NCI-H2029 treated with DMSO at 0.1 percent for 48 hours (cell line): ENCODE results near the gene FRMD4B.
"Not testable (repeated sequence)": the region's sequence is repeated elsewhere in the genome, so short reads cannot be mapped to it uniquely, and the experiment has no call there.

ENCODE experiments used
- DNase-seq: peaks from one replicate; lab custom pipeline; 2025; lab: John Stamatoyannopoulos, UW

Gene FRMD4B

DNA sequence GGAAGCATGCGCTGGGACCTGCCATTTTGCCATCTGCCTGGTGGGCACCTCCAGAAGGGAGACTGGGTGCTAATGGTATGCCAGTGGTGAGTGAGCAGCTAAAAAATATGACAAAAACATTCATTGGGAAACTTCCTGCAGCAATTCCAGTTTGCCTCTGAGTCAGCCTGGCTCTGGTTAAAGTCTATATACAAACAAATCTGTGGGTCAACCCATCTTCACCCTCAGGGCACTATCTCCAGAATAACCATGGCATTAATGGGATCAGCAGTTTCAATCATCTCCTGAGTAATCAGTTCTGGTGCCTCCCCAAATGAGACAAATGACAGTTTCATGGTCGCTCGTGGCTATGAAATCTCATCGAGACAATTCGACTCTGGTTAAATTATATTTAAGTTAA, 21.5 kb downstream of the FRMD4B start:
- DNase-seq = no peak

DNA sequence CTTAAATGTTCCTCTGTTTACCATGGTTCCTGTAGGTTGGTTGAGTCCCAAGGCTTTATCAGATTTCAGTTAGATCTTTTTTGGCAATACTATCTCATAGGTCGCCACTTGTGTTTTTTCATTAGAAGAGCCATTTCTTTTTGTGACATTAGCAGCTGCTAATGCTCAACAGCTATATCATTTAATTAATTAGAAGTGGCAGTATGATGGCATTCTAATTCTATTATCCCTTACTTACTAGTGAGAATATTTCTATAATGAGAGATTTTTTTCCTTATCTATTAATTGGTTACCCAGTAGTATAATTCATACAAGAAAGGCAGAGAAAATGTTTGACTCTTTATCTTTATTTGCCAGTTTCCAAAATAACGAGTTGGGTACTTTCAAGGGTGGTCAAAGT, 25.2 kb downstream of the FRMD4B start:
- no peak for DNase-seq

DNA sequence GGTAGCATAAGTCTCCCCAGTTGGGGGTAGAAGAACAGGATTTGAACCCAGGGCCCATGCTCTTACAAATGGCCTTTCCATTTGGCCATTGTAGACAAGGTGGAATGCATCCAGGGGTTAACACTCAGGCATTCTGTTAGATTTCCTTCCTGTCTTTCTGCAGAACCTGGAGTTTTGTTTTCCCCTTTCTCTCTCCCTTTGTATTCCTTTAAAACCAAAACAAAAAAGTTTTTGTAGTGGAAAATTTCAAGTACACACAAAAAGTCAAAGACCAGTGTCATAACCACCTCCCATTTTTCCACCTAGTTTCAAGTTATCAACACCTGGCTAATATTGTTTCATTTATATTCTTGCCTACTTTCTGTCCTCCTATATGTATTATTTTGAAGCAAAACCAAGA, 26.0 kb downstream of the FRMD4B start:
- DNase-seq = no peak

DNA sequence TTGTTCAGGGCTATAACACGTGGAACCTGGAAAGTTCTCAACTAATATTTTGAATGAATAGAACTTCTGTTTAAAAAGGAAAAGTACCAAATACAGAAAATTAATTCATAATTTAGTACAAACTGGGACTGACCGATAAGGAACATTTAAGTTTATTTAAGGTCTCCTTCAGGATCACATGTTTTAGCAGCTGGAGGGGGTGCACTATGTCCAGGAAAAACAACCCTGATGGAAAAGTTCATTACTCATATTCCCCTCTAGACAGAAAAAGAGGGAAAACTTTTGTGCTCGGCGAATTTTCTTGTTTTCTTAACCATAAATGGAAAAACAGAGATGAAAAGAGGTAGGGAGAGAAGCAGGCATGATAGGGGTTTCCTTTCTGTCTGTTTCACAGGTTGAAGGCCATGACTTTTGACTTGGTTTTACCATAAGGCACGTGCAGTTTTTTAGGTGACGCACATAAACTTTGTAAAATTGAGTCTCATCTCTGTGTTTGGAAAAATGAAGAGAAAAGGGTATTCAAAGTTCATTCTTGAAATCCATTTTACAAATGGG, 26.5 kb downstream of the FRMD4B start:
- no peak for DNase-seq

DNA sequence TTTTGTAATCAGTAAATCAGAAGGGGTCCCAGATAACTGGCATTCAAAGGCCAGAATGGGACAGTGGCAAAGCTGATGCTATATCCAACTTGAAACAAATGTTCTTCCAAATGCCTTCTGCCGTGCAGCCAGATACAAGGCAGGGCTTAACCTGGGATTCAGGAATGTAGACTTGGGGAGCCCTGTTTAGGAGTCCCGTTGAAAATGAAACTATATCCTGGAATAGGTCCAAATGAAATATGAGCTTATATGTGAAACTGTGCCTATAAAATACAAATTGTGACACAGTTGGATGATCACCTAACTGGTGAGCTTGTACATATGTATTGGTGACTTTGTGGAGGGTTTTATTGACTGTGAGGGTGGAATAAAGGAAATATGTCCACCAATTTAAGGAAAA, 28.7 kb downstream of the FRMD4B start:
- no peak for DNase-seq

DNA sequence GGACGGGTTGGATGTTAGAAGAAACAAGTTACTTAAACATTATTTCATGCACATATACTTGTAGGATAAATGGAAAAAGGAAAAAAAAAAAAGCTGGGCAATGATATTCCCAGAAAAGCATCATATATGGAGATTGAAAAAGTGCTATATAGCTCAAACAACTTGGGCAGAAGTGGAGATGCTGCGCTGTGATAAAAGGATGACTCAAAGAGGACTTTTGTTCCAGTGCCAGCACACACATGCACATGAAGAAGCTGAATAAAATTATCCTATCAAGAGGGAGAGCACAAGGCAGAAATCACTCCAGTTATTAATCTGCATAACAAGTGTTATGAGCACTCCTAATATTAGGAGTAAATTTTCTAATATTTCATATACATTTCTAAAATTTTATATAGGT, 30.9 kb downstream of the FRMD4B start:
- DNase-seq = no peak

DNA sequence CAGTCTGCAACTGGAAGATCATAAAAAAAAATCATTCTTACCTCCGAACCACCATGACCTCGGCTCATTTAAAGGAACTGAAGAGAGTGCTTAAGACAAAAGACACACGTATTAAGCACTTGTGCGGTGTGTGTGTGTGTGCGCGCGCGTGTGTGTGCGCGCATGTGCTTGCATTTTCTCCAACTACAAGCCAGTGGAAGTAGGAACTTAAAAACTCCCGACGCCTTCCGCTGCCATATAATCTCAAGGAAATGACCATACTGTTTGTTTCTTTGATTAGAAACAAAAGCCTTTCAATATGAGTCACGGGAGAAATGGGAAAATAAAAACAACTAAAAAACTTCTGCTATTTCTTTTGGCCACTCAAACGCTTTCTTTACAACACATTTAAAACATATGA, 32.4 kb downstream of the FRMD4B start:
- DNase-seq = no peak

DNA sequence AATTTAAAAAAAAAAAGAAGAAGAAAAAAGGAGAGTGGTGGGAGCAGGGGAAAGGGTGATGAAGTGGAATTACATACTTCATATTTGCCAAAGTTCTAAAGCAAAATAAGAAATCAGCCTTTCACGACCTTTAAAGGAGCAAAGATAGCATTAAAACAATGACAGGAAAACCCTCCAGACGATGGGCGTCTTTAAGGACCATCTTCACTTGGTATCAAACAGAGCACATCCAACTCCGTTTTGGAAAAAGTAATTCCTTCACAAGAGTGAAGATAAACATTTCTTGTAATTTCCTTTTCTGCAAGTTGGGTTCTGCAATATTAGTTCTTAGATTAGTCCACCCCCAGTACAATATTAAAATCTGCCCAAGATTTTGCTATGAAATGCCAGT, 32.8 kb downstream of the FRMD4B start:
- DNase-seq = no peak

DNA sequence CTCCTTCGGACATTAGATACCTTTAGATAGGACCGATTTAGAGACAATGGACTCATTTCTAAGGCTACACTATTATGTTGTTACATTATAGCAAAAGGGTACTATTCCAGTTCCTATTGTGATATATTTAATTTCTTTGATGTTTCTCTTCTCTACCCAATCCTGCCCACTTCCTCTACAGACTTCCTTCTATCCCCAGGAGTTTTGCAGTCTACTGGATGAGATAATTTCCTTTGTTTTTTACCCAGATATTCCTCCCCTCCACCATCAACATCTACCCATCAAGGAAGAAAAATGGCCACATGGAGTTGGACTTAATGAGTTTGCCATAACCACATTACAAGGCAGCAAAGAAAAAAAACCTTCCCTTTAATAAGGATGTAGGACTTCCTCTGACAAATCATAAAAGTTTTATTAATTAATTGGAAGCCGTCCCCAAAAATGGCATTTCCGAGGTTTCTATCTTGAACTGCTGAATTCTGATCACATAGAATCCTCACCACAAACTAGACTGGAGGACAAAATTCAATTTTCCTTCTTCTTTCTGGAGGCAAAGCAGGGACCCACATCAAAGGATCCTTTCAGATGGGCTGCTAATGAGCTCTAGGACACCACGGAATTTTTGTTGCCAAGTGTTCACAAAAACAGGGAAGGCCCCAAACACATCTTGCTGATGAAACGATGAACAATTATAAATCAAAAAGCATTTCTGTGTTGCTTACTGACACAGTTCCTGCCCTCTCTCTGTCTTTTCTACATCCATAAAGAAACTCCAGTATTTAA, 33.4 kb downstream of the FRMD4B start:
- DNase-seq = no peak

DNA sequence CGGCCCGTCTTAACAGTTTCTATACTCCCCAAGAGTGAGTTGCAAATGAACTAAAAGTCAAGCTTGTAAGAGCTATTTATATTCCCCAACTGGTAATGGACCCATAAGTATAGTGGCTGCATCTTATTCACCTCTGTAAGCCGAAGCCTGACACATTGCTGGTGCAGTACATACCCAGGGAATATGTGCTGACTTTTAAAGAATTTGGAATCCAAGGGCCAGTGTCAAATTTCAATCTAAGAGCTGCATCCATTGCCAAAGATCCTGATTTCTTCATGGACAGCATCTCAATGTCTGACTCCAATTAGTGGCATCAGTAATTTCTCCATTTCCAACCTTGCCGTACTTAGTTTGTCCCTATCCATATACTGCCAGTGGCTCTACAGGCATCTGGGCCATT, 42.0 kb downstream of the FRMD4B start:
- no peak for DNase-seq

DNA sequence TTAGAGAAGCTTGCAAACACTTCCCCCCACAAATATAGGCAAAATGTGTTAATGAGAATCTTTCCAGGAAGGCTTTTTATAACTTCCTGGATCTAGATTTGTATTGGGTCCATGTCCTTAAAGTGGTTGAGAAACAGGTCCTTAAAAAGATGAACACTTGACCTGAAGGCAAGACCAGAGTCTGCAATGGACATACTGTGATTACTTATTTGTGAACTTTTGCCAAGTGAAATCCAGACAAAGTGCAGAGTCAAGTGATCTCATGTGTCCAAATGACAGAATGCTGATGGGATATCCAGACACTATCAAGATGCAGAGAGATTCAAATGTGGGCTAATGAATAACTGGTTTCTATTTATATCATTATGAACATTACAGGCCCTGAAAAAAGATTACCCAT, 43.8 kb downstream of the FRMD4B start:
- DNase-seq = no peak

DNA sequence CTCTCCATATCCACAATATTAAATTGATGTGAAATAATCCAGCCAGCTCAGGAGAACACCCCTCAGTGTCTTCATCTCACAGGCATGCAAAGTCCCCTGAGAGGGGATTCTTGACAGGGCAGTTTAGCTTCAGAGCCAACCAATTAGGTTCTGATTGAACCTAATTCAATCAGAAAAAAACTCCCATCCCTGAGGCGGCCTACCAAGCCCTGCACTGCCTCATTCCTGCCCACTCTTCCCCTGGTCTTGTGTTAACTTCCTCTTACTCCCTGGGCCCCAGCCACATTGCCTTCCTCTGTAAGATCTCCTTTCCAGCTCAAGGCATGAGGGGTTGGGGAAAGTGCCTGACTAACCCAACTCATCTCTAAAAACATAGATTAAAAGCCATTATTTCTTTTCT, 46.1 kb downstream of the FRMD4B start:
- DNase-seq = no peak

DNA sequence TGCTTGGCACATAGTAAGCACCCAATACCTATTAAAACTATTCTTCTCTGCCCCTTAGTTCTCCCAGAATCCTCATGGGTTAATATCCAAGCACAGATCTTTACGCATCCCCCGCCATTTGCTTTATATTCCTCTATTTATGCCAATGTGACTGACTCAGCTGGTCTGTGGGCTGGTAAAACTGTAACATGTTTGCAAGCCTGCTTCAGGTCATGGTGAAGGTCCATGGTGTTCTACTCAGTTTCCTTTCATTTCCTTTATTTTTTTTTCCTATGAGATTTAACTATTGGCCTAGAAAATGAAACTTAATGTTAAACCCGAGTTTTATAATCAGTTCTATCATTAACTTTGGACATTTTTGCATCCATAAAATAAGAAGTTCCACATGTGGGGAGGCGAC, 47.0 kb downstream of the FRMD4B start:
- DNase-seq = no peak

DNA sequence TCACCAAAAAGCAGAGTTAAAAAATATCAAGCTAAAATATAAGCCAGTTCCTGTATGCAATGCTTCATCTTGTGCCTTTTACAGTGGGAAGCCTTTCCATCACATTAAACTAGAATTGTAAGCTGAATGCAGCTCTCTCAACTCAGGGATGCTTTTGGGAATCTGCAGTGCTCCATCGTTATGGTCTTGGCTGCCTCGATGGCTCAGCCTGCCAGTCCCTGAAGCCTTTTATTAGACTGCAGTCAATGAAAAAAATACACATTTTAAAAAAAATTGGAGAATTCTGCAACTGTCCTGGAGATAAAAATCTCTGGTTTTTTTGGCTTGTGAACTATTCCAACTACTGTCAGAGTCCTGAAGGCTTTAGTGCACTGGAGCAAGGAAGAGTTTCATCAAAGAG, 53.0 kb downstream of the FRMD4B start:
- no peak for DNase-seq

DNA sequence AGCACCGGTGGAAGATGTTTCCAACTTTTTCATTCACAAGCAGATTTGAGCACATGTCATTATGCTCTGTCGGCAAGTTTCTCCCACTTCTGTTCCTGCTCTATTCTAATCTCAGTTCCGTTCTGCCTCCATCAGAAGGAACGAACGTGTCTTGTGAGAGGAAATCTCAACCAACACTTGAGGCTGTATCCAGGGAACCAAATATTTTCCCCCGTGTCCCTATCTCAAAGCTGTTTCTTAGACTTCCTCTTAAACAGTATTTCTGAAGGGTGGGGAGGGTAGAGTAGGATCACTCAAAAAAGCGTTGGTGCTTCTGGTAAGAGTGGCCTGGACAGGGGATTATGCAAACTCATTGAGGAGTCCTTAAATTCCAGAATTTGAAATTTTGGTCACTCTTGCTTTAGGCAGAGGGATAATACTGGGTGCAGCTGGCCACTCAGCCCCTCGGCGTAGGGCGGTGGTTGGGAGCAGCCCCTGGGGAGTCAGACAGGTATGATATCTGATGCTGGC, 54.9 kb downstream of the FRMD4B start:
- DNase-seq = no peak

DNA sequence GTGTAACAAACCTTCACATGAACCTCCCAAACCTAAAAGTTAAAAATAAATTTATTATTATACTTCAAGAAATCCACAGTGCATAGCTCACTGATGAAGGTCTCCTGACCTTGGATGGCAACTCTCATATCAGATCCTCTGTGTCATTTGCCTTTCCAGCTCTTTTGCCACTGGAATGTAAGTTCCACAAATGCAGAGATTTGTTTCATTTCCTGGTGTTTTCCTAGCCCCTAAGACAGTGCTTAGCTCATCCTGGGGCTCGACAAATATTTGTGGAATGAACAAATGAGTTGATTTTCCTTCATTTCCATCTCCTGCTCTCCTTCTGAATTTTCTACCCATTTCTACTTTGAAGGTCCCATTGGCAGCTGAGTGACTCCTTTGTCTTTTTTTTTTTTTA, 56.0 kb downstream of the FRMD4B start:
- DNase-seq = no peak

DNA sequence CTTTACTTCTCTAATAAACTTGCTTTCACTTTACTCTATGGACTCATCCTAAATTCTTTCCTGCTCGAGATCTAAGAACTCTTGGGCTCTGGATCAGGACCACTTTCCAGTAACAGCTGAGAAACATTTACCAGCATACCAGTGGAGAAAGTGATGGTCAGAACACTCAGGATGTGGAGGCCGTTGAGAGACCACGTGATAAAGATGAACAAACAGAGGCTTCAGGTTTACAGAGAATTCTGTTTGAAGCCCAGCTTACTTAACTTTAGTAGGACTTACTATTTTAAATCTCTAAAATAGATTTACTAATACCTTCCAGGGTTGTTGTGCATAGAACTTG, 57.0 kb downstream of the FRMD4B start:
- DNase-seq = no peak

DNA sequence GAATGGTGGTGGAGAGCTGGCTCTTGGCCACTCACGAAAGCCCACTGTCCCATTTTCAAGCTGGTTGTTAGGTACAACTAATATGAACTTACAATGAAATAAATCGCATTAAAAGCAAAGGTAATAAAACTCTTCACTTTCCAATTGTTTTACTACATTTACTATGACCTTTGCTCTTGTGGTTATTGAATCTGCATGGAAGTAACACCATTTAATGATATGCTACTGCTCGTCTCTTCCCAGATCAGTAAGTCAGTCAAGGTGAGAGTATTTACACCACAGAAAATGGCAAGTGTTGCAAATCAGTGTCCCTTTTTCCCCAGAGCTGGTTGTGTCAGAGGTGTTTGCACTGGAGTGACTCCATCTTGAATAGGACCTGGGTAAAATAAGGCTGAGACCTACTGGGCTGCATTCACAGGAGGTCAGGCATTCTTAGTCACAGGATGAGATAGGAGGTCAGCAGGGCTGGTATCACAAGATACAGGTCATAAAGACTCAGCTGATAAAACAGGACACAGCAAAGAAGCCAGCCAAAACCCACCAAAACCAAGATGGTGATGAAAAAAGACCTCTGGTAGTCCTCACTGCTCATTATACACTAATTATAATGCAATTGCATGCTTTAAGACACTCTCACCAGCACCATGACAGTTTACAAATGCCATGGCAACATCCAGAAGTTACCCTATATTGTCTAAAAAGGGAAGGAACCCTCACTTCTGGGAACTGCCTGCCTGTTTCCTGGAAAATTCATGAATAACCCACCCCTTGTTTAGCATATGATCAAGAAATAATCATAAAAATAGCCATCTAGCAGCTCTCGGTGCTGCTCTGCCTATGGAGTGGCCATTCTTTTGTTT, 57.6 kb downstream of the FRMD4B start:
- no peak for DNase-seq

DNA sequence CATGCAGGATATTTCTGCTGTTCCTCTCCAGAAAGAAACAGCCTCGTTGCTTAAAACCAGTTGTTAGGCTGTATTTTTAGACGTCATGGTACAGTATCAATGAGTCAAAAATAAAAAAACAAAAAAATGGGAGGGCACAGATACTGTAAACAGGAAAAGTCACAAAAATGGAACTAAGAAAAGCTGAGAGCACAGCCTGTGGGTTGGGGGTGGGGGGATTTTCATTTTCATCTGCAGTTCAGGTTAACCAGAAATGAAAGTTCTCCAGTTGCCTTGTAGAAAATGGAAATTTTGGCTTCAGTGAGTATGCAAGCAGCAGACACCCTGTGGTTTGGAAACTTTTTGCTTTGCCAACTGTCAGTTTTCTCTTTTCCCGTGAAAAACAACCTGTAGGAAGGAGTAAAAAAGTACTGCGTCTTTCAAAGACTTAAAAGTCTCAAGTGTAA, 59.0 kb downstream of the FRMD4B start:
- DNase-seq = no peak

DNA sequence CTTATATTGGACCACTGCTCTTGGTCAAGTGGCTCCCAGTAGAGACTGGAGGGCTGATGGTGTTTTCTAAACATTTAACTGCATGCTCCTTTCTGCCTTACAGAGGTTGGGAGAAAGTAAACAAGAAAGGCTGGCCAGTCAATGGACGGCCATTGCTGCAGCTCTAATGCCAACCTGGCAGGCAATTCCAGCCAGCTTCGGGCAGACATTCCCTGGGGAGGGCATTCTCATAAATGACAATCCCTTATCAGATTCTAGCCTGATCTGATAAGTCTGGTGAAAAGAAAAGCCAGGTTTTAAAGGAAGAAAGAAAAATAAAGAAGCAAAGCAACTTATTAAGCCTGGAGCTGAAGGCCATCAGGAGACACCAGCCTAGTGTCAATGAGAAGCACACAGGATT, 60.7 kb downstream of the FRMD4B start:
- DNase-seq = no peak

DNA sequence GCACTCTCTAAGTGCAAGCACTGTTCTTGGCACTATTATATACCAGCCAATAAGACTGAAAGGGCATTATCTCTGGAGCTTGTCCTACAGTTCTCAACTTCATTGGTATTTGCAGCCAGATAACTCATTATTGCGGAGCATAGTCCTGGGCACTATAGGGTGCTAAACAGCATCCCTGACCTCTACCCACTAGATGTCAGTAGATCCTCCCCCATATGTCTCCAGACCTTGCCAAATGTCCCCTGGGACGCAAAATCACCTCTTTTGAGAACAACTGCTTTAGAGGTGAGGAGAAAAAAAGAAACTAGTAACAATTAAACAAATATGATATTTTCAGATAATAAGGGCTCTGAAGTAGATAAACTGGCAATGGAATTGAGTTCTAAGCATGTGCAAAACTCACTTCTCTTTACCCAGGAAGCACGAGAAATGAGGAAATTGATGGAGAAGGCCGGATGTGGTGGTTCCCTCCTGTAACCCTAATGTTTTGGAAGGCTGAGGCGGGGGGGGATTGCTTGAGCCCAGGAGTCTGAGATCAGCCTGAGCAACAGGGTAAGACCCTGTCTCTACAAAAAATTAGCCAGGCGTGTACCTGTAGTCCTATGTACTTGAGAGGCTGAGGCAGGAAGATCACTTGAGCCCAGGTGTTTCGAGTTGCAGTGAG, 61.4 kb downstream of the FRMD4B start:
- DNase-seq = no peak

DNA sequence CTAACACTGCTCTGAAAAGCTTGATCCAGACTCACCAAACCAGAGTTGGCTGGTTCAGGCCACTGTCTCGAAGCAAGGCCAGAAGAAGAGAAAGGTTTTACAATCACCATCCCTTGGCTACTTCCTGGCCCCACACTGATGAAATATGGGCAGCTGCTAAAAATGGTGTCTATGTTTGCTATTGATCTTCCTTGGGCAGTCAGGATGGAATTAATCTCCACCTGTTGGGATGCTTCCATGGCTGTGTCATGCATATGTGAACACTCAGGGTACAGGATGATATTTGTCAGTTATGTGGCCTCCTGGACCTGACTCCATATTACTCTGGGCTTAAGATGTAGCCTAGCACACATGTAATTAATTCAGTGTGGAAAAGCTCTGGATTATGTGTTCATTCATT, 61.9 kb downstream of the FRMD4B start:
- DNase-seq = no peak

DNA sequence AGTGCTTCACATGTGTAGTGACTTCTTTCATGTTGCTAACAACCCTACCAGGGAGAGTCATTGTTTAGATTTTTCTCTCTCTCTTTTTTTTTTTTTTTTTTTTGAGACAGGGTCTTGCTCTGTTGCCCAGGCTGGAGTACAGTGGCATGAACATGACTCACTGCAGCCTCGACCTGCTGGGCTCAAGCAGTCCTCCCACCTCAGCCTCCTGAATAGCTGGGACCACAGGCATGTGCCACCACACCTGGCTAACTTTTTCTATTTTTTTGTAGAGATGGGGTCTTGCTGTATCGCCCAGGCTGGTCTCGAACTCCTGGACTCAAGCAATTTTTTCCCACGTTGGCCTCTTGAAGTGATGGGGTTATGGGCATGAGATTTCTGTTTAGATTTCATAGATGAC, 63.4 kb downstream of the FRMD4B start:
- not testable (repeated sequence) for DNase-seq
